GM10847 (cell line): Measurements from ENCODE around the gene HSPG2.

Experiments used
- POLR2A ChIP-seq: IDR thresholded peaks from 2 replicates; pipeline ENCODE4 v1.6.1; 2011; ENCODE audit not compliant: insufficient read length; ENCODE audit errors: extremely low read depth

HSPG2 gene

DNA sequence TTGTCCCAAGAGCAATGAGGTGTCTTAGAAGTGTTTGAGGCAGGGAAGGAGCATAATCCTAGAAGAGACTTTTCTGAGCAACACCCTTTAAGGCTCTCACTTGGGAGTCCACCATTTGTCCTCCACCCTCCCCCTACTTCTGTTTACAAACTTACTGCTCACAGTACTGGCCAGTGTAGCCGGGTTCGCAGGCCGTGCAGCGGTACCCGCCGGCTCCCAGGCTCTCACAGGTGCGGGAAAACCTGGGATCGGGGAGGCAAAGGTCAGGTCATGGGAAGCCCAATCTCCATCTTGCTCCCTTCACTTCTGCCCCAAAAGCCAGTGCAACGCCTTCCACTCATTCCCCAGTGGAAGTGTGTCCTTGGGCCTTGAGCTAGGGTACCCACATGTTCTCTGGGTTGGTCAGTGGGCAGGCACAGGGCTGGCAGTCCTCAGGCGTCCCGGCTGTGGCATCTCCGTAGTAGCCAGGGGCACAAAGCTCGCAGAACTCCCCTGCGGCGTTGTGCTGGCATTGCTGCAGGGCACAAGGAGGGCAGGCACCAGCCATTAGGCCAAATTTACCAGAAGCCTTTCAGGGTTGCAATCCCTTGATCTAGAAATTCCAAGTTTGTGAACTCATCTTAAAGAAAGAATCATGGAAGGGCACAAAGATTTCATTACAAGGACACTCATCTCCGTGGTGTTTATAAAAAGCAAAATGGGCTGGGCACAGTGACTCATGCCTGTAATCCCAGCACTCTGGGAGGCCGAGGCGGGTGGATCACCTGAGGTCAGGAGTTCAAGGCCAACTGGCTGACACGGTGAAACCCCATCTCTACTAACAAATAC is 75.3 kb downstream of the HSPG2 start:
- no peak for TF ChIP-seq POLR2A

DNA sequence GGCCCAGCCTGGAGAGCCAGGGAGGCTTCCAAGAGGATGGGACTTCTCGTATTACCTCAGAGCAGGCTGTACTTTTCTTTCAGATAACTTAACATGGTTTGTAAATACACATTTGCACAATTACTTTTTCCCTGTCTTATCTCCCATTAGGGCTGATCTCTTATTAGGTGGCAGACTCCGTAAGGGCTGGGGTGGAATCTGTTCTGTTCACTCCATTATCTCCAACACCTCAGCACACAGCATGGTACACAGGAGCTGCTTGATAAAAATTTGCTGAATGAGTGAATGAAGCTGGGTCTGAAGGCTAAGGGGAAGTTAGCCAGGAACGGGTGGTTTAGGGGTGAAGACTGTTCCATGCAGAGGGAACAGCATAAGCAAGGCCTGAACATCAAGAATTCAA is 76.1 kb downstream of the HSPG2 start:
- no peak for TF ChIP-seq POLR2A

GRCh38 chr1:21859669-21860179 is 77.4 kb downstream of the HSPG2 start:
- TF ChIP-seq POLR2A, result no peak

DNA sequence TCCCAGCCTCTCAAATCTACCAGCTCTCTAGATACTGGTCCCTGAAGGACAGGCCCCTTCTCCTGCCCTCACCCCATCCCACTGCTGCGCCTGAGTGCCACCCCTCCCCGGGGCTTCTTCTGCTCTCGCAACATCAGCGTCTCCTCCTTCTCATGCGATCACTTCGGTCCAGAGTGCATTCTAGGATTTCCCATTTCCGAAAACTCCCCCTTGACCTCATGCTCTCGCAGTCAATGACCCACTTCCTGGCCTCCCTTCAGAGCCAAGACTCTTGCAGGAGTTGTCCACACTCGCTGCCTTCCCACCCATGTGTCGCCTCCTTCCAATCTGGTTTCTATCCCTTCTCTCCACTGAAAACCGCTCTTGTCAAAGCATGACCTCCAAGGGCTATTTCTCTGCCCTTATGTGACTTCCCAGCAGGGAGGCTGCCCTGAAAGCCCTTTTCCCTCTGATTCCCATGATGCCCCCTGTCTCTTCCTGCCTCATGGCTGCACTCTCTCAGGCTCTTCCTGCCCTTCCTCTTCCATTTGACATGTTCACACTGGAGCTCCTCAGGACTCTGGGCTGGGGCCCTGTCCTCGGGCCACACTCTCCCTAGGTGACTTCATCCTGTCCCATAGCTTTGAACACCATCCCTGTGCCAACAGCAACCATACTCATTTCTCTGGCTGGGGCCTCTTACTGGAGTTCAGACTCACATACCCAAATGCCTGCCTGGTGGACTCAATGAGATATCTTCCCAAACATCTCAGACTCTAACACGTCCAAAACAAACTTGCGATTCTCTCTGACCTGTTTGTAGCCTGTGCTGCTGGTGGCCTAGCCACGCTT is 79.1 kb downstream of the HSPG2 start:
- TF ChIP-seq POLR2A, result no peak

GRCh38 chr1:21857142-21857839 is 79.8 kb downstream of the HSPG2 start:
- no peak for TF ChIP-seq POLR2A

- no peak for TF ChIP-seq POLR2A
Measured at GRCh38 chr1:21855257-21856096, 81.6 kb downstream of the HSPG2 start.

DNA sequence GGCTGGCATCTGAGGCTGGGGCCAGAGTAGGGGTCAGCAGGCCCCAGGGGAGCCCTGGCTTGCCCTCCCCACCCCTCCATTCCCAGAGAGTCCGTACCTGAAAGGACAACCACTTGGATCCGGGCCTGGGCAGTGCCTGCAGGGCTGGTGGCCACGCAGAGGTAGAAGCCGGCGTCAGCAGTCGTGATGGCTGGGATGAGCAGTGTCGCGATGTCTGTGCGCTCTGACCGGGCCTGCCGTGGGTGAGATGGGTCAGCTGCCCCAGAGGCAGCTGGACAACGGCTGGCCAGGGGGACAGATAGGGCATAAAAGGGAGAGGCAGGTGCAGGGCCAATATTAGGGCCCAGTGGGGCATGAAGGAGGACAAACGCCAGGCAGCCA is 82.4 kb downstream of the HSPG2 start:
- TF ChIP-seq POLR2A, result no peak

GRCh38 chr1:21854090-21854750 is 82.9 kb downstream of the HSPG2 start:
- no peak for TF ChIP-seq POLR2A

GRCh38 chr1:21853131-21853427 is 84.0 kb downstream of the HSPG2 start:
- TF ChIP-seq POLR2A, result no peak

DNA sequence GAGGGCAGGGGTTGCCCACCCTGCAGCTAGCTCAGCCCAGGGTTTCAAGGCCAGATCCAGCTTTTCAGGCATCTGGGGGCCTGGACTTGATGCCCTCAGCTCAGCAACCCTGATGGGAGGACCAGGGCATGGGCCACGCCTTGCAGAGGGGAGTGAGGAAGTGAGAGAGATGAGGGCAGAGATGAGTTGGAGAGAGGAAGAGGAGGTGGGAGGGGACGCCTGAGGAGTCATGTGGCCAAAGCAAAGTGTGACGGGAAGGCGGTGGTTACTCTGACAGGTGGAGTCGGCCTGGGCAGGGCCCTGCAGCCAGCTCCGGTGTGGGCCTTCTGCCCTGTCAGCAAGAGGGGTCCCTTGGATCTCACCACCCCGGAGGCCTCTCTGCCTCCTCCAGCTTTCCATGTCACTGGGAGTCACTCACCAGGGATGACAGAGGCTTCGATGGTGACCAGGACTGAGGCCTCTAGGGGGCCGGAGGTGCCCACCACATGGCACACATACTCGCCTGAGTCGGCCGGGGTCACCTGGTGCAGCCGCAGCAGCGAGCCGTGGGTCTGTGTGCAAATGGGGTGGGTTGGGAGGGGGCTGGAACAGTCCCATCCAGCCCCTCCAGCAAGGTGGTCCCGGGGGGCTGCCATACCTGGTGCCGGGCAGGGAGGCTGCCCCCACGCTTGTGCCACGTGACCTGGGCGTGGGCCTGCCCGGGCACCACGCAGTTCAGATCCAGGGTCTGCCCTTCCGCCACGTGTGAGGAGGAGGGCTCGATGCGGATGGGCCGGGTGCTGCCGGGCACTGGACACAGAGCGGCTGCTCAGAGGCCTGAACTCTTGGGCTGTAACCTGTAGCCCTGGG is 84.6 kb downstream of the HSPG2 start:
- no peak for TF ChIP-seq POLR2A

DNA sequence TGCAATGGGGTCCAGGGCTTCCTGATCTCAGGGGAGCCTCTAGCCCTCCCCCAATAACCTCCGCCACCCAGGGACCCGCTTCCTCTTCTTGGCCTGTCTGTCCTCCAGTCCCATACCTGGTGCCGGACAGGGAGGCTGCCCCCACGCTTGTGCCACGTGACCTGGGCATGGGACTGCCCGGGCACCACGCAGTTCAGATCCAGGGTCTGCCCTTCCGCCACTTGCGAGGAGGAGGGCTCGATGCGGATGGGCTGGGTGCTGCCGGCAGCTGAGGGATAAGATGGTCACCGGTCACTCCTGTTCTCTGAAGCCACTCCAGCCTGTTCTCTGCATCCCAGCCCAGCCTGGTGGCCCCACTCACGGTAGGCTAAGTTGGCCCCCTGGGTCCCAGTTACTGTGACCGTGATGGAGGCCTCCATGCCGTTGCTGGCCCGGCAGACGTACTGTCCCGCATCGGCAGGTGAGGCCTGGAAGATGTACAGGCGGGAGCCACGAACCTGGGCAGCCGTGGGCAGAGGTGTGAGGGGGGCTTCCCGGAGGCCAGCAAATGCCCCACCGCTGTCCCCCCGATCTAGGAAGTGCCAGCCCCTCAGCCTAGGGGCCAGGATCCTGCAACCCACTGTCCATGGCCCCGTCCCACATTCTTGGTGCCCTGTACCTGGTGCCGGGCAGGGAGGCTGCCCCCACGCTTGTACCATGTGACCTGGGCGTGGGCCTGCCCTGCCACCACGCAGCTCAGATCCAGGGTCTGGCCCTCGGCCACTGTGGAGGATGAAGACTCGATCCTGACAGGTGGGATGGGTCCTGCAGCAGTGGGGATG is 85.5 kb downstream of the HSPG2 start:
- no peak for TF ChIP-seq POLR2A

DNA sequence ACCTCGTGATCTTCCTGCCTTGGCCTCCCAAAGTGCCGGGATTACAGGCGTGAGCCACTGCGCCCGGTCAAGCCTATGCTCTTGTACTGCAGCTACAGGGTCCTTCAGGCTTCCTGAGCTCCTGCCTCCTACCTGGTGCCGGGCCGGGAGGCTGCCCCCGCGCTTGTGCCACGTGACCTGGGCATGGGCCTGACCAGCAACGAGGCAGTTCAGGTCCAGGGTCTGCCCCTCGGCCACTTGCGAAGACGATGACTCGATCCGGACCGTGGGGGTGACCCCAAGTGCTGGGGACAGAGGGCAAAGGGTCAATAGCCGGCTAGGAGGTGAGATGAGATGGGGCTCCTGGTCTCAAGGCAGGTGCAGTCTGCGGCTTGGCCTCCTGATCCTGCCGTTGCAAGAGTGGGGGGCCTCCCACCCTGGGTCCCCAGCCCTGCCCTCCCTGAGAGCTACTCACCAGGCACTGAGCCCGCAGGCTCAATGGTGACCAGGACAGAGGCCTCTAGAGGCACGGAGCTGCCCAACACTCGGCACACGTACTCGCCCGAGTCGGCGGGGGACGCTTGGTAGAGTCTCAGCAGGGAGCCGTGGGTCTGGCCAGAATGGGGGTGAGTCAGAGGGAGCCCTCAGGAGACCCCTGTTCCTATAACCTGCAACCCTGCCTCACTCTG is 87.1 kb downstream of the HSPG2 start:
- TF ChIP-seq POLR2A, result no peak
